IMR-90 (cell line): ENCODE results near the gene SCYGR6. TPM values are rescaled to one million over a fixed set of nuclear protein-coding genes. Genes with fewer than 3 reads are reported as not detected.

ENCODE experiments used
- ATAC-seq: fragments of 200-7000 bp; cut with Tn5 transposase; 2 replicates; pipeline ENCODE4 v1.9.1; 2020; ENCODE audit warnings: low read depth, mild to moderate bottlenecking, moderate library complexity
- BruUV-seq: library from RNA; stranded (reverse); fragments of 400-500 nt; replicated peaks from 2 replicates; lab custom pipeline; 2021; lab: Mats Ljungman, UMichigan
- CTCF ChIA-PET: fragments of 300-600 bp; formaldehyde crosslinking; extraction: SDS; loops from one replicate; lab custom pipeline; 2021; ENCODE audit warnings: antibody characterized with exemption; lab: Yijun Ruan, JAX
- POLR2A ChIA-PET: fragments of 300-600 bp; sonication (Branson Sonifier 250); formaldehyde crosslinking; loops from one replicate; lab custom pipeline; 2022; ENCODE audit warnings: antibody characterized with exemption; ENCODE audit not compliant: unreplicated experiment; lab: Charles Lee
- DNase-seq: peaks from one replicate; pipeline ENCODE4 v3.0.0; 2013
- H2AFZ ChIP-seq: replicated peaks from 2 replicates; pipeline ENCODE3; 2013; ENCODE audit warnings: low read length, mild to moderate bottlenecking; ENCODE audit not compliant: poor library complexity
- H2AK5ac ChIP-seq: 2 replicates; pipeline ENCODE4 v1.6.1; 2013; ENCODE audit warnings: low read depth, low read length, inconsistent platforms
- H2AK9ac ChIP-seq: replicated peaks from 2 replicates; pipeline ENCODE3; 2013; ENCODE audit warnings: mild to moderate bottlenecking, low read depth, low read length, moderate library complexity; ENCODE audit not compliant: poor library complexity
- H2BK120ac ChIP-seq: 2 replicates; pipeline ENCODE4 v1.6.1; 2013; ENCODE audit warnings: low read depth, low read length, inconsistent platforms
- H2BK15ac ChIP-seq: 3 replicates; pipeline ENCODE4 v1.6.1; 2013; ENCODE audit warnings: low read depth, low read length, inconsistent platforms
- H2BK20ac ChIP-seq: 2 replicates; pipeline ENCODE4 v1.6.1; 2013; ENCODE audit warnings: low read depth, mild to moderate bottlenecking, inconsistent platforms, low read length, moderate library complexity
- H2BK5ac ChIP-seq: 2 replicates; pipeline ENCODE4 v1.6.1; 2013; ENCODE audit warnings: mild to moderate bottlenecking, low read depth, low read length, inconsistent platforms; ENCODE audit not compliant: poor library complexity, severe bottlenecking
- H3K14ac ChIP-seq: replicated peaks from 2 replicates; pipeline ENCODE4 v1.6.1; 2013; ENCODE audit warnings: low read depth, low read length, inconsistent platforms
- H3K18ac ChIP-seq: 2 replicates; pipeline ENCODE4 v1.6.1; 2013; ENCODE audit warnings: low read depth, low read length, control low read depth
- H3K23ac ChIP-seq: 2 replicates; pipeline ENCODE4 v1.6.1; 2013; ENCODE audit warnings: low read depth, low read length, inconsistent platforms
- H3K27ac ChIP-seq: 2 replicates; pipeline ENCODE4 v1.5.1; 2013; ENCODE audit warnings: mild to moderate bottlenecking, control low read depth, low read length; ENCODE audit not compliant: insufficient read depth
- H3K27me3 ChIP-seq: 2 replicates; pipeline ENCODE4 v1.6.1; 2013; ENCODE audit warnings: low read length; ENCODE audit not compliant: control insufficient read depth, insufficient read depth
- H3K36me3 ChIP-seq: 2 replicates; pipeline ENCODE4 v1.6.1; 2013; ENCODE audit warnings: low read length, mixed read lengths; ENCODE audit not compliant: control insufficient read depth, insufficient read depth
- H3K4ac ChIP-seq: 2 replicates; pipeline ENCODE4 v1.6.1; 2013; ENCODE audit warnings: low read depth, low read length, inconsistent platforms
- H3K4me1 ChIP-seq: 2 replicates; pipeline ENCODE4 v1.6.1; 2013; ENCODE audit warnings: low read length, mixed read lengths; ENCODE audit not compliant: control insufficient read depth, insufficient read depth
- H3K4me2 ChIP-seq: 2 replicates; pipeline ENCODE4 v1.6.1; 2013; ENCODE audit warnings: low read depth, mild to moderate bottlenecking, control low read depth, low read length, moderate library complexity
- H3K4me3 ChIP-seq: 2 replicates; pipeline ENCODE4 v1.5.1; 2013; ENCODE audit warnings: low read depth, mild to moderate bottlenecking, control low read depth, low read length, moderate library complexity; ENCODE audit not compliant: insufficient read depth
- H3K56ac ChIP-seq: 2 replicates; pipeline ENCODE4 v1.6.1; 2013; ENCODE audit warnings: low read length, inconsistent platforms; ENCODE audit not compliant: insufficient read depth; ENCODE audit errors: extremely low read depth
- H3K79me1 ChIP-seq, 2 experiments: 2 replicates each; pipeline ENCODE4 v1.6.1; 2013; ENCODE audit warnings: low read length in 2 of 2, inconsistent platforms in 1 of 2, low read depth in 1 of 2
- H3K9ac ChIP-seq: 2 replicates; pipeline ENCODE4 v1.6.1; 2013; ENCODE audit warnings: low read depth, low read length, control low read depth
- H3K9me1 ChIP-seq: 2 replicates; pipeline ENCODE4 v1.6.1; 2013; ENCODE audit warnings: low read length, inconsistent platforms; ENCODE audit not compliant: insufficient read depth
- H3K9me3 ChIP-seq: 2 replicates; pipeline ENCODE4 v1.6.1; 2013; ENCODE audit warnings: low read length; ENCODE audit not compliant: control insufficient read depth, insufficient read depth
- H4K20me1 ChIP-seq: 2 replicates; pipeline ENCODE4 v1.6.1; 2013; ENCODE audit warnings: low read length, inconsistent platforms; ENCODE audit not compliant: insufficient read depth
- H4K5ac ChIP-seq: 2 replicates; pipeline ENCODE4 v1.6.1; 2013; ENCODE audit warnings: mild to moderate bottlenecking, low read depth, low read length, control low read depth
- H4K8ac ChIP-seq, 2 experiments: 2 replicates each; pipeline ENCODE4 v1.6.1; 2013; ENCODE audit warnings: low read depth in 2 of 2, low read length in 2 of 2, control low read depth in 1 of 2, inconsistent platforms in 1 of 2
- H4K91ac ChIP-seq: 2 replicates; pipeline ENCODE4 v1.6.1; 2013; ENCODE audit warnings: low read depth, low read length, inconsistent platforms; ENCODE audit not compliant: insufficient read depth
- CEBPB ChIP-seq: IDR thresholded peaks from 2 replicates; pipeline ENCODE4 v1.6.1; 2012; ENCODE audit warnings: low read depth, low read length, improper control_type of control experiment
- CHD1 ChIP-seq: IDR thresholded peaks from 2 replicates; pipeline ENCODE4 v1.6.1; 2012; ENCODE audit warnings: low read depth, low read length, improper control_type of control experiment
- CTCF ChIP-seq: conservative IDR thresholded peaks from 2 replicates; pipeline ENCODE4 v1.5.1; 2012; ENCODE audit warnings: mild to moderate bottlenecking, low read depth, low read length, improper control_type of control experiment
- ELK1 ChIP-seq: fragments of 150-350 bp; IDR thresholded peaks from 2 replicates; pipeline ENCODE4 v1.6.1; 2016; ENCODE audit warnings: low read depth, mild to moderate bottlenecking, low read length, moderate library complexity, borderline replicate concordance
- MAZ ChIP-seq: IDR thresholded peaks from 2 replicates; pipeline ENCODE4 v1.6.1; 2012; ENCODE audit warnings: low read depth, mild to moderate bottlenecking, low read length, improper control_type of control experiment, moderate library complexity, borderline replicate concordance
- NFE2L2 ChIP-seq: fragments of 150-350 bp; IDR thresholded peaks from 2 replicates; pipeline ENCODE4 v1.6.1; 2016; ENCODE audit warnings: low read depth, mild to moderate bottlenecking, low read length
- POLR2A ChIP-seq: IDR thresholded peaks from 2 replicates; pipeline ENCODE4 v1.6.1; 2012; ENCODE audit warnings: mild to moderate bottlenecking, low read depth, low read length
- RAD21 ChIP-seq: IDR thresholded peaks from 2 replicates; pipeline ENCODE4 v1.6.1; 2012; ENCODE audit warnings: low read length, improper control_type of control experiment
- RCOR1 ChIP-seq: IDR thresholded peaks from 2 replicates; pipeline ENCODE4 v1.6.1; 2012; ENCODE audit warnings: mild to moderate bottlenecking, low read length, improper control_type of control experiment; ENCODE audit not compliant: insufficient replicate concordance
- RFX5 ChIP-seq: IDR thresholded peaks from 2 replicates; pipeline ENCODE4 v1.8.0; 2012; ENCODE audit warnings: low read depth, mild to moderate bottlenecking, low read length, moderate library complexity
- SMC3 ChIP-seq: fragments of 150-350 bp; IDR thresholded peaks from 2 replicates; pipeline ENCODE4 v1.6.1; 2016; ENCODE audit warnings: low read depth, mild to moderate bottlenecking, antibody characterized with exemption, low read length, moderate library complexity
- WGBS, 2 experiments: methylation state at CpG; one replicate each; pipeline versions ENCODE4 v1.1.5 to v1.1.7; 2013; ENCODE audit warnings: missing lambda C conversion rate in 2 of 2; ENCODE audit not compliant: insufficient read length in 1 of 2; ENCODE audit errors: extremely low coverage in 2 of 2; 5-methylcytosine and 5-hydroxymethylcytosine counted together
- dilution Hi-C: fragments of 300-500 bp; cut with HindIII; formaldehyde crosslinking; loops from one replicate; pipeline ENCODE4 v1.14.3; 2018; ENCODE audit warnings: low sequenced_read_pairs; ENCODE audit not compliant: unreplicated experiment
- in situ Hi-C: fragments of 300-500 bp; cut with MboI; formaldehyde crosslinking; loops from 3 replicates; pipeline ENCODE4 v1.14.3; 2019; ENCODE audit warnings: low sequenced_read_pairs, inconsistent platforms, mixed read lengths
- intact Hi-C: fragments of 100-400 bp; cut with micrococcal nuclease; formaldehyde crosslinking; loops from 2 replicates; pipeline ENCODE4 v1.10.0; 2022
- polyA plus RNA-seq, 3 experiments: library from polyadenylated mRNA; depleted of rRNA; stranded (reverse); fragments of >200 nt; gene quantifications; 2 replicates each; pipeline ENCODE4 v1.2.3, GENCODE V29; 2012; ENCODE audit warnings: low replicate concordance in 1 of 3
- total RNA-seq: library from RNA; depleted of rRNA; stranded (reverse); fragments of >200 nt; gene quantifications from 2 replicates; pipeline ENCODE4 v1.2.3, GENCODE V29; 2012
- TF ChIP-seq, protein P1 (sequence below): fragments of 150-350 bp; IDR thresholded peaks from 2 replicates; pipeline ENCODE4 v1.6.1; 2017; ENCODE audit warnings: mild to moderate bottlenecking, antibody characterized with exemption, low read length, low read depth

Gene SCYGR6
- total and polyA plus RNA-seq, 2 of the 4 experiments (the other 2 are of a cell fraction), result not detected

GRCh38 chr2:227724394-227725039, at the start of gene SCYGR6 (continued):
- TF ChIP-seq MAZ, result no peak

- Histone ChIP-seq H4K91ac (no peak overlapping the region), H3K36me3 (no peaks in the 10 kb centered on the region), H2BK120ac (no peak overlapping the region), H4K8ac (no peak overlapping the region), H2BK5ac (no peak overlapping the region), H3K18ac (no peak overlapping the region), H3K9me1 (0 out of 2 replicates have a peak, but pooled peaks cover 3% of the 10 kb centered on the region), H3K27ac (no peak overlapping the region), H2AK5ac (no peak overlapping the region), H3K56ac (no peak overlapping the region), H3K4me2 (no peak overlapping the region), H4K5ac (no peak overlapping the region), H3K14ac (no peak overlapping the region), H3K9me3 (no peaks in the 10 kb centered on the region), H3K79me1 (no peaks in the 10 kb centered on the region), H2AFZ (no peak overlapping the region), H3K23ac (no peak overlapping the region), H3K4me1 (no peaks in the 10 kb centered on the region), H3K4me3 (no peak overlapping the region), H3K4ac (no peak overlapping the region), H4K20me1 (no peaks in the 10 kb centered on the region), H2BK15ac (no peak overlapping the region), H2BK20ac (no peak overlapping the region), H2AK9ac (no peak overlapping the region), H3K27me3 (no peaks in the 10 kb centered on the region), H3K9ac (no peak overlapping the region)
- TF ChIP-seq, protein P1, sequence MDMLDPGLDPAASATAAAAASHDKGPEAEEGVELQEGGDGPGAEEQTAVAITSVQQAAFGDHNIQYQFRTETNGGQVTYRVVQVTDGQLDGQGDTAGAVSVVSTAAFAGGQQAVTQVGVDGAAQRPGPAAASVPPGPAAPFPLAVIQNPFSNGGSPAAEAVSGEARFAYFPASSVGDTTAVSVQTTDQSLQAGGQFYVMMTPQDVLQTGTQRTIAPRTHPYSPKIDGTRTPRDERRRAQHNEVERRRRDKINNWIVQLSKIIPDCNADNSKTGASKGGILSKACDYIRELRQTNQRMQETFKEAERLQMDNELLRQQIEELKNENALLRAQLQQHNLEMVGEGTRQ, result no peak
- peak; percentile 30 for TF ChIP-seq CTCF
- TF ChIP-seq CHD1, result no peak
- TF ChIP-seq SMC3, result no peak
- no peak for TF ChIP-seq RFX5
- no peak for TF ChIP-seq MAZ
- no peak for TF ChIP-seq RCOR1
- no peak for TF ChIP-seq NFE2L2
- no peak for TF ChIP-seq POLR2A
- TF ChIP-seq ELK1, result no peak
- TF ChIP-seq RAD21, result 0 out of 2 replicates have a peak, but pooled peaks have one; percentile 9
- no peak for TF ChIP-seq CEBPB
- DNase-seq (no peak), ATAC-seq (no peak)
- POLR2A ChIA-PET, result no interaction called here
- dilution Hi-C loops (no loop called here), intact Hi-C loops (no loop called here), in situ Hi-C loops (no loop called here)
- no TSS peak for BruUV-seq
- CTCF ChIA-PET, result interaction anchor here (0.6 to 1.1 kb wide), 2 partner anchors 246 to 268 kb away, joined by 3 read pairs; no protein-coding TSS in a partner anchor
- WGBS, 2 experiments, result 80% methylated on average over 2 of the region's 15 CpGs; no CpG with 5 or more reads in 1 of the 2 experiments
These were observed 49.6 kb upstream of the SCYGR6 start for GRCh38 chr2:227774011-227774624.
